PC-3 (cell line): Measurements from ENCODE around the gene HDGF. TPM values are rescaled to one million over a fixed set of nuclear protein-coding genes. Genes with fewer than 3 reads are reported as not detected.
"Not testable (repeated sequence)": the region's sequence is repeated elsewhere in the genome, so short reads cannot be mapped to it uniquely, and the experiment has no call there.

Experiments
- ATAC-seq: fragments of 200-7000 bp; cut with Tn5 transposase; 2 replicates; pipeline ENCODE4 v1.9.1; 2020; ENCODE audit warnings: mild to moderate bottlenecking, moderate library complexity
- BruUV-seq: library from RNA; stranded (reverse); fragments of 400-500 nt; replicated peaks from 2 replicates; lab custom pipeline; 2021; lab: Mats Ljungman, UMichigan
- CTCF ChIA-PET: fragments of 300-600 bp; sonication (Branson Sonifier 250); formaldehyde crosslinking; loops from one replicate; lab custom pipeline; 2022; ENCODE audit warnings: antibody characterized with exemption; lab: Charles Lee
- POLR2A ChIA-PET: fragments of 300-600 bp; sonication (Branson Sonifier 250); formaldehyde crosslinking; loops from one replicate; lab custom pipeline; 2022; ENCODE audit warnings: antibody characterized with exemption; ENCODE audit not compliant: unreplicated experiment; lab: Charles Lee
- DNase-seq: peaks from one replicate; pipeline ENCODE4 v3.0.0-alpha.2; 2015
- H2AFZ ChIP-seq: fragments of 300-600 bp; sonication (generic); 2 replicates; pipeline ENCODE4 v1.6.0; 2016; ENCODE audit warnings: antibody characterized with exemption, low read length
- H3F3A ChIP-seq: fragments of 300-600 bp; sonication (generic); one replicate; pipeline ENCODE4 v1.6.0; 2017; ENCODE audit warnings: antibody characterized with exemption, low read length, control low read depth, mild to moderate bottlenecking; ENCODE audit not compliant: unreplicated experiment
- H3K27ac ChIP-seq: fragments of 300-600 bp; sonication (generic); 2 replicates; pipeline ENCODE4 v1.5.1; 2016; ENCODE audit warnings: mild to moderate bottlenecking, low read length
- H3K27me3 ChIP-seq: fragments of 300-600 bp; sonication (generic); 2 replicates; pipeline ENCODE4 v1.6.1; 2016; ENCODE audit warnings: low read length, mixed read lengths
- H3K36me3 ChIP-seq: fragments of 300-600 bp; sonication (generic); 2 replicates; pipeline ENCODE4 v1.6.1; 2016; ENCODE audit warnings: low read depth, mixed run types, low read length, mixed read lengths
- H3K4me1 ChIP-seq: fragments of 300-600 bp; sonication (generic); 2 replicates; pipeline ENCODE4 v1.5.1; 2016; ENCODE audit warnings: low read length; ENCODE audit not compliant: insufficient read depth
- H3K4me2 ChIP-seq: fragments of 300-600 bp; sonication (generic); 2 replicates; pipeline ENCODE4 v1.6.0; 2016; ENCODE audit warnings: low read length
- H3K4me3 ChIP-seq: fragments of 300-600 bp; sonication (generic); 2 replicates; pipeline ENCODE4 v1.5.1; 2016; ENCODE audit warnings: mild to moderate bottlenecking, low read length, mixed read lengths
- H3K79me2 ChIP-seq: fragments of 300-600 bp; sonication (generic); 2 replicates; pipeline ENCODE4 v1.6.1; 2017; ENCODE audit warnings: low read length, mixed read lengths
- H3K9ac ChIP-seq: fragments of 300-600 bp; sonication (generic); 2 replicates; pipeline ENCODE4 v1.6.0; 2016; ENCODE audit warnings: mild to moderate bottlenecking, low read length
- H3K9me2 ChIP-seq: fragments of 300-600 bp; sonication (generic); replicated peaks from 2 replicates; pipeline ENCODE4 v1.6.1; 2016; ENCODE audit warnings: mixed run types, low read length, mixed read lengths
- H3K9me3 ChIP-seq: fragments of 300-600 bp; sonication (generic); 2 replicates; pipeline ENCODE4 v1.6.1; 2016; ENCODE audit warnings: low read length, mixed read lengths
- H4K20me1 ChIP-seq: fragments of 300-600 bp; sonication (generic); 2 replicates; pipeline ENCODE4 v1.6.1; 2016; ENCODE audit warnings: low read length, mixed read lengths
- EZH2 ChIP-seq: fragments of 300-600 bp; sonication (generic); IDR thresholded peaks from one replicate; pipeline ENCODE4 v1.6.1; 2017; ENCODE audit warnings: antibody characterized with exemption, mild to moderate bottlenecking, low read length; ENCODE audit not compliant: unreplicated experiment
- EZH2phosphoT487 ChIP-seq: fragments of 300-600 bp; sonication (generic); IDR thresholded peaks from 2 replicates; pipeline ENCODE4 v1.6.1; 2018; ENCODE audit warnings: mild to moderate bottlenecking, antibody characterized with exemption, low read length, borderline replicate concordance
- intact Hi-C: fragments of 100-400 bp; cut with micrococcal nuclease; formaldehyde crosslinking; loops from 2 replicates; pipeline ENCODE4 v1.9.0; 2023
- total RNA-seq: library from RNA; depleted of rRNA; stranded (reverse); fragments of >200 nt; gene quantifications from 2 replicates; pipeline ENCODE4 v1.2.3, GENCODE V29; 2014
- TF ChIP-seq, protein P1 (sequence below): fragments of 300-600 bp; sonication (generic); conservative IDR thresholded peaks from 2 replicates; pipeline ENCODE4 v1.5.1; 2017; ENCODE audit warnings: antibody characterized with exemption, low read depth, mild to moderate bottlenecking, low read length

The HDGF gene
- total RNA-seq, 1 experiment from 2014 or later, result 586 TPM

DNA sequence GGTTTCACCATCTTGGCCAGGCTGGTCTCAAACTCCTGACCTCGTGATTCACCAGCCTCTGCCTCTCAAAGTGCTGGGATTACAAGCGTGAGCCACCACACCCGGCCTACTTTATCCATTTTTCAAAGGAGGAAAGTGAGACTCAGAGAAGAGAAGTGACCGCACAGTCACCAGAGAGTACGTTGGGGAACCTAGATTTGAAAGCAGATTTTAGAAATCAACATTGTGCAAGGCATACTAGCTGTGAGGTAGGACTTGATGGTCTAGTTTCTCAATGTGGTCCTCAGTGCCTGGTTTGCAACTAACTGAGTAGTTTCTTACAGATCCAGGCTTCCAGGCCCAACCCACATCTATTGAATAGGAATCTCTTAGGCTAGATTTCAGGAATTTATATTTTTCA, 14.2 kb upstream of the HDGF start:
- Histone ChIP-seq H3K4me3 (peak overlapping the region; percentile 74), H3K9me3 (no peaks in the 10 kb centered on the region), H3K36me3 (peaks cover 3% of the 10 kb centered on the region), H3K4me2 (peak overlapping the region; percentile 96), H3K79me2 (peaks cover 42% of the 10 kb centered on the region), H3K27ac (no peak overlapping the region), H4K20me1 (peaks cover 4% of the 10 kb centered on the region; the same call in 1 of the 2 replicates), H3K27me3 (no peaks in the 10 kb centered on the region), H3K4me1 (peaks cover 24% of the 10 kb centered on the region), H3K9me2 (no peaks in the 10 kb centered on the region), H3F3A (no peaks in the 10 kb centered on the region), H2AFZ (peak overlapping the region; percentile 91; the same call in 1 of the 2 replicates), H3K9ac (no peak overlapping the region; the same call in 1 of the 2 replicates)
- ATAC-seq (no peak), DNase-seq (no peak)
- ChIA-PET POLR2A (no interaction called here), CTCF (no interaction called here)
- intact Hi-C loops, result no loop called here
- no TSS peak for BruUV-seq
- TF ChIP-seq, protein P1, sequence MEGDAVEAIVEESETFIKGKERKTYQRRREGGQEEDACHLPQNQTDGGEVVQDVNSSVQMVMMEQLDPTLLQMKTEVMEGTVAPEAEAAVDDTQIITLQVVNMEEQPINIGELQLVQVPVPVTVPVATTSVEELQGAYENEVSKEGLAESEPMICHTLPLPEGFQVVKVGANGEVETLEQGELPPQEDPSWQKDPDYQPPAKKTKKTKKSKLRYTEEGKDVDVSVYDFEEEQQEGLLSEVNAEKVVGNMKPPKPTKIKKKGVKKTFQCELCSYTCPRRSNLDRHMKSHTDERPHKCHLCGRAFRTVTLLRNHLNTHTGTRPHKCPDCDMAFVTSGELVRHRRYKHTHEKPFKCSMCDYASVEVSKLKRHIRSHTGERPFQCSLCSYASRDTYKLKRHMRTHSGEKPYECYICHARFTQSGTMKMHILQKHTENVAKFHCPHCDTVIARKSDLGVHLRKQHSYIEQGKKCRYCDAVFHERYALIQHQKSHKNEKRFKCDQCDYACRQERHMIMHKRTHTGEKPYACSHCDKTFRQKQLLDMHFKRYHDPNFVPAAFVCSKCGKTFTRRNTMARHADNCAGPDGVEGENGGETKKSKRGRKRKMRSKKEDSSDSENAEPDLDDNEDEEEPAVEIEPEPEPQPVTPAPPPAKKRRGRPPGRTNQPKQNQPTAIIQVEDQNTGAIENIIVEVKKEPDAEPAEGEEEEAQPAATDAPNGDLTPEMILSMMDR, result no peak
- TF ChIP-seq EZH2phosphoT487 (no peak), EZH2 (no peak)

DNA sequence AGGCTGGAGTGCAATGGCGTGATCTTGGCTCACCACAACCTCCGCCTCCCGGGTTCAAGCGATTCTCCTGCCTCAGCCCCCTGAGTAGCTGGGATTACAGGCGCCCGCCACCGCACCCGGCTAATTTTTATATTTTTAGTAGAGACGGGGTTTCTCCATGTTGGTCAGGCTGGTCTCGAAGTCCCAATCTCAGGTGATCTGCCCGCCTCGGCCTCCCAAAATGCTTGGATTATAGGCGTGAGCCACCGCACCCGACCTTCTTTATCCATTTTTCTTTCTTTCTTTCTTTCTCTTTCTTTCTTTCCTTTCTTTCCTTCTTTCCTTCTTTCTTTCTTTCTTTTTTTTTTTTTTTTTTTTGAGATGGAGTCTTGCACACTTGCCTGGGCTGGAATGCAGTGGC, 13.7 kb upstream of the HDGF start:
- CTCF ChIA-PET, H3K9me2 ChIP-seq, H2AFZ ChIP-seq, H3K4me2 ChIP-seq, BruUV-seq, H3F3A ChIP-seq, POLR2A ChIA-PET, H3K9me3 ChIP-seq, H3K27ac ChIP-seq, H3K36me3 ChIP-seq, ATAC-seq, H3K4me3 ChIP-seq, H4K20me1 ChIP-seq, DNase-seq, H3K27me3 ChIP-seq, intact Hi-C loops, H3K9ac ChIP-seq: not testable (repeated sequence)
- H3K4me1 ChIP-seq, result peaks cover 20% of the 10 kb centered on the region
- peaks cover 36% of the 10 kb centered on the region for H3K79me2 ChIP-seq

DNA sequence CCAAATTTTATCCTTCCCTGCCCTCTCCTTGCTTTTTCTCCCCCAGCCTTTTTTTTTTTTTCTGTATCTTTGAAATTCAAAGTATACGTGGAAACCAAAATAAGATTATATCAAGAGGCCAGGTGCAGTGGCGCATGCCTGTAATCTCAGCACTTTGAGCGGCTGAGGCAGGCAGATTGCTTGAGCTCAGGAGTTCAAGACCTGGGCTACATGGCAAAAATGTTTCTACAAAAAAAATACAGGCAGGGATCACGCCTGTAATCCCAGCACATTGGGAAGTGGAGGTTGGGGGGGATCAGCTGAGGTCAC, 9.3 kb upstream of the HDGF start:
- ChIA-PET POLR2A (no interaction called here), CTCF (no interaction called here)
- BruUV-seq, result no TSS peak

More for the DNA sequence above, 9.3 kb upstream of the HDGF start:
- H3K27me3 ChIP-seq, result no peaks in the 10 kb centered on the region
- H3K27ac ChIP-seq, result no peak overlapping the region
- no peaks in the 10 kb centered on the region for H3K9me3 ChIP-seq
- no peaks in the 10 kb centered on the region for H3K9me2 ChIP-seq
- ATAC-seq, result no peak
- no peak overlapping the region for H3K4me3 ChIP-seq
- H3K79me2 ChIP-seq, result peaks cover 2% of the 10 kb centered on the region
- intact Hi-C loops, result no loop called here
- H4K20me1 ChIP-seq, result no peaks in the 10 kb centered on the region
- no peak overlapping the region for H2AFZ ChIP-seq
- TF ChIP-seq EZH2 (no peak), EZH2phosphoT487 (no peak)
- H3K9ac ChIP-seq, result no peak overlapping the region
- H3K4me1 ChIP-seq, result peaks cover 1% of the 10 kb centered on the region
- H3K4me2 ChIP-seq, result no peak overlapping the region
- no peaks in the 10 kb centered on the region for H3F3A ChIP-seq
- no peak for DNase-seq
- no peaks in the 10 kb centered on the region for H3K36me3 ChIP-seq
